H1 (cell line): ENCODE results near the gene MSI2. TPM values are rescaled to one million over a fixed set of nuclear protein-coding genes. Genes with fewer than 3 reads are reported as not detected.

Source experiments
- CTCF ChIA-PET: fragments of 300-600 bp; sonication (Branson Sonifier 250); formaldehyde crosslinking; loops from one replicate; lab custom pipeline; 2021; ENCODE audit not compliant: partially characterized antibody; lab: Charles Lee
- POLR2A ChIA-PET: fragments of 300-600 bp; sonication (Branson Sonifier 250); formaldehyde crosslinking; loops from one replicate; lab custom pipeline; 2021; ENCODE audit warnings: inconsistent platforms; ENCODE audit not compliant: partially characterized antibody; lab: Charles Lee
- DNase-seq, 2 experiments: peaks; one replicate each; pipeline versions ENCODE4 v3.0.0 to v3.0.0-alpha.2; 2010 to 2022; ENCODE audit warnings: low spot score in 2 of 2, low read depth in 1 of 2, mixed read lengths in 1 of 2
- FAIRE-seq: peaks from 2 replicates; lab custom pipeline; 2011; peaks lifted over from hg19 to GRCh38; lab: Jason Lieb, UNC
- H2AFZ ChIP-seq: 2 replicates; pipeline ENCODE4 v1.8.1; 2012; ENCODE audit warnings: low read length, inconsistent platforms
- H2AK5ac ChIP-seq: 2 replicates; pipeline ENCODE4 v1.6.1; 2013; ENCODE audit warnings: low read depth, low read length
- H2BK120ac ChIP-seq: replicated peaks from 2 replicates; pipeline ENCODE3; 2013; ENCODE audit warnings: low read depth, low read length, inconsistent platforms
- H2BK12ac ChIP-seq: 2 replicates; pipeline ENCODE4 v1.6.1; 2013; ENCODE audit warnings: low read depth, low read length
- H2BK15ac ChIP-seq: 2 replicates; pipeline ENCODE4 v1.6.1; 2013; ENCODE audit warnings: low read length
- H2BK20ac ChIP-seq: 2 replicates; pipeline ENCODE4 v1.6.1; 2013; ENCODE audit warnings: low read length
- H2BK5ac ChIP-seq: 2 replicates; pipeline ENCODE4 v1.6.1; 2013; ENCODE audit warnings: low read depth, low read length
- H3K14ac ChIP-seq: 2 replicates; pipeline ENCODE4 v1.6.1; 2013; ENCODE audit warnings: inconsistent platforms; ENCODE audit not compliant: insufficient read length
- H3K18ac ChIP-seq: 2 replicates; pipeline ENCODE4 v1.6.1; 2013; ENCODE audit warnings: low read length; ENCODE audit errors: extremely low read depth
- H3K23ac ChIP-seq: 2 replicates; pipeline ENCODE4 v1.6.1; 2013; ENCODE audit warnings: inconsistent platforms; ENCODE audit not compliant: insufficient read length
- H3K23me2 ChIP-seq: 2 replicates; pipeline ENCODE4 v1.6.1; 2013; ENCODE audit warnings: low read depth, low read length
- H3K27ac ChIP-seq: 2 replicates; pipeline ENCODE4 v1.6.1; 2011; ENCODE audit warnings: low read depth, low read length, inconsistent platforms
- H3K27me3 ChIP-seq, 4 experiments: replicated peaks in 1 of 4; 1 replicate in 1 of 4; 2 replicates in 3 of 4; pipeline versions ENCODE4 v1.6.1 to v1.8.1; 2011 to 2013; ENCODE audit warnings: low read length in 3 of 4, mild to moderate bottlenecking in 3 of 4, inconsistent platforms in 2 of 4, mixed read lengths in 2 of 4, moderate library complexity in 1 of 4; ENCODE audit not compliant: control insufficient read depth in 3 of 4, insufficient read depth in 3 of 4; ENCODE audit errors: extremely low read depth in 1 of 4
- H3K36me3 ChIP-seq, 4 experiments: 2 replicates each; pipeline versions ENCODE4 v1.6.1 to v1.8.1; 2011 to 2013; ENCODE audit warnings: mild to moderate bottlenecking in 4 of 4, low read length in 3 of 4, moderate library complexity in 2 of 4, control low read depth in 1 of 4, inconsistent platforms in 1 of 4; ENCODE audit not compliant: insufficient read depth in 4 of 4, control insufficient read depth in 2 of 4
- H3K4ac ChIP-seq: replicated peaks from 2 replicates; pipeline ENCODE3; 2013; ENCODE audit warnings: low read length, low read depth, mixed read lengths, inconsistent platforms; ENCODE audit not compliant: insufficient read length
- H3K4me1 ChIP-seq, 4 experiments: replicated peaks in 1 of 4; 1 replicate in 1 of 4; 2 replicates in 3 of 4; pipeline versions ENCODE4 v1.6.1 to v1.8.1; 2011 to 2013; ENCODE audit warnings: low read length in 3 of 4, inconsistent platforms in 2 of 4, mixed read lengths in 1 of 4; ENCODE audit not compliant: insufficient read depth in 4 of 4, control insufficient read depth in 3 of 4
- H3K4me2 ChIP-seq, 2 experiments: 2 replicates each; pipeline versions ENCODE4 v1.6.1 to v1.8.1; 2011 to 2013; ENCODE audit warnings: low read depth in 2 of 2, low read length in 2 of 2, control low read depth in 1 of 2, inconsistent platforms in 1 of 2, mild to moderate bottlenecking in 1 of 2; ENCODE audit not compliant: insufficient read depth in 1 of 2
- H3K4me3 ChIP-seq, 4 experiments: fragments of 200-600, 300-600 bp in 1 of 4; sonication (generic), shearing (Covaris generic), sonication (Bioruptor Twin) in 1 of 4; 2 replicates each; pipeline versions ENCODE4 v1.5.1 to v1.8.1; 2011 to 2016; ENCODE audit warnings: low read length in 4 of 4, low read depth in 3 of 4, control low read depth in 2 of 4, inconsistent platforms in 2 of 4, mild to moderate bottlenecking in 2 of 4, mixed read lengths in 1 of 4, moderate library complexity in 1 of 4; ENCODE audit not compliant: insufficient read depth in 2 of 4; ENCODE audit errors: extremely low read depth in 1 of 4
- H3K56ac ChIP-seq: replicated peaks from 2 replicates; pipeline ENCODE3; 2013; ENCODE audit warnings: low read depth, mild to moderate bottlenecking, mixed read lengths, low read length, inconsistent platforms; ENCODE audit not compliant: insufficient read length
- H3K79me1 ChIP-seq: 2 replicates; pipeline ENCODE4 v1.6.1; 2013; ENCODE audit warnings: low read depth, low read length, control low read depth
- H3K79me2 ChIP-seq, 2 experiments: 2 replicates each; pipeline versions ENCODE4 v1.6.1 to v1.8.1; 2012 to 2013; ENCODE audit warnings: low read length in 2 of 2, mild to moderate bottlenecking in 2 of 2, inconsistent platforms in 1 of 2; ENCODE audit not compliant: insufficient read depth in 2 of 2, control insufficient read depth in 1 of 2
- H3K9ac ChIP-seq, 4 experiments: replicated peaks in 1 of 4; 1 replicate in 1 of 4; 2 replicates in 3 of 4; pipeline versions ENCODE4 v1.6.1 to v1.8.1; 2011 to 2013; ENCODE audit warnings: low read depth in 3 of 4, low read length in 3 of 4, control low read depth in 2 of 4, mild to moderate bottlenecking in 2 of 4, moderate library complexity in 2 of 4, inconsistent platforms in 1 of 4; ENCODE audit errors: extremely low read depth in 1 of 4
- H3K9me3 ChIP-seq, 2 experiments: 2 replicates each; pipeline versions ENCODE4 v1.6.1 to v1.8.1; 2012 to 2013; ENCODE audit warnings: mild to moderate bottlenecking in 2 of 2, moderate library complexity in 2 of 2, control low read depth in 1 of 2, inconsistent platforms in 1 of 2, low read depth in 1 of 2, low read length in 1 of 2, mixed read lengths in 1 of 2; ENCODE audit not compliant: insufficient read depth in 2 of 2
- H4K20me1 ChIP-seq, 2 experiments: replicated peaks in 1 of 2; 2 replicates each; pipeline versions ENCODE3 to v1.8.1; 2011 to 2013; ENCODE audit warnings: inconsistent platforms in 2 of 2, low read length in 2 of 2, mild to moderate bottlenecking in 1 of 2; ENCODE audit not compliant: insufficient read depth in 2 of 2, control insufficient read depth in 1 of 2
- H4K5ac ChIP-seq: 2 replicates; pipeline ENCODE4 v1.6.1; 2013; ENCODE audit warnings: low read length, low read depth, mixed read lengths, inconsistent platforms; ENCODE audit not compliant: insufficient read length
- H4K8ac ChIP-seq: 2 replicates; pipeline ENCODE4 v1.8.0; 2013; ENCODE audit warnings: mild to moderate bottlenecking, moderate library complexity, low read length, inconsistent platforms; ENCODE audit not compliant: insufficient read depth; ENCODE audit errors: extremely low read depth
- H4K91ac ChIP-seq: replicated peaks from 2 replicates; pipeline ENCODE3; 2013; ENCODE audit warnings: low read length, mixed read lengths, inconsistent platforms; ENCODE audit not compliant: insufficient read length
- KDM1A ChIP-seq: fragments of 200-600, 300-600 bp; sonication (generic); IDR thresholded peaks from 2 replicates; pipeline ENCODE4 v1.7.1; 2016; ENCODE audit warnings: mild to moderate bottlenecking, low read length, borderline replicate concordance
- KDM5A ChIP-seq: fragments of 200-600 bp; IDR thresholded peaks from 2 replicates; pipeline ENCODE4 v1.7.1; 2012; ENCODE audit warnings: mild to moderate bottlenecking, low read length, inconsistent platforms, mixed read lengths
- NANOG ChIP-seq: IDR thresholded peaks from 2 replicates; pipeline ENCODE4 v1.6.1; 2011; ENCODE audit warnings: low read length, low read depth, mild to moderate bottlenecking, inconsistent platforms; ENCODE audit not compliant: insufficient read depth, poor library complexity, severe bottlenecking
- POLR2A ChIP-seq, 2 experiments: IDR thresholded peaks; 1 replicate in 1 of 2; 2 replicates in 1 of 2; pipeline ENCODE4 v1.6.1; 2011; ENCODE audit warnings: low read depth in 2 of 2, low read length in 2 of 2, mild to moderate bottlenecking in 2 of 2; ENCODE audit errors: control extremely low read depth in 1 of 2
- POLR2AphosphoS5 ChIP-seq: IDR thresholded peaks from 2 replicates; pipeline ENCODE4 v1.6.1; 2011; ENCODE audit warnings: low read depth, low read length
- SAP30 ChIP-seq: fragments of 300-600 bp; sonication (generic); IDR thresholded peaks from 2 replicates; pipeline ENCODE4 v1.7.1; 2012; ENCODE audit warnings: low read length, moderate library complexity, mild to moderate bottlenecking, inconsistent platforms; ENCODE audit not compliant: insufficient read depth, insufficient replicate concordance
- SIRT6 ChIP-seq: IDR thresholded peaks from one replicate; pipeline ENCODE4 v1.7.1; 2012; ENCODE audit warnings: low read length, inconsistent platforms
- SP4 ChIP-seq: IDR thresholded peaks from 2 replicates; pipeline ENCODE4 v1.6.1; 2012; ENCODE audit warnings: low read length, inconsistent platforms
- SUZ12 ChIP-seq: fragments of 200-600 bp; sonication (generic); IDR thresholded peaks from 2 replicates; pipeline ENCODE4 v1.6.1; 2012; ENCODE audit warnings: mild to moderate bottlenecking, inconsistent platforms, low read length, moderate library complexity, mixed read lengths
- WGBS, 2 experiments: shearing (Covaris generic) in 1 of 2; methylation state at CpG; one replicate each; pipeline versions ENCODE4 v1.1.6 to v1.1.7; 2013 to 2015; ENCODE audit warnings: low lambda C conversion rate in 2 of 2, mixed read lengths in 2 of 2, inconsistent platforms in 1 of 2, low coverage in 1 of 2, missing lambda C conversion rate in 1 of 2; ENCODE audit not compliant: insufficient replicate concordance in 2 of 2, insufficient coverage in 1 of 2, insufficient read length in 1 of 2; ENCODE audit errors: extremely low coverage in 1 of 2, missing lambda C conversion rate in 1 of 2; 5-methylcytosine and 5-hydroxymethylcytosine counted together
- polyA plus RNA-seq, 7 experiments: library from polyadenylated mRNA; depleted of rRNA in 3 of 7; stranded (reverse) in 5 of 7; unstranded in 2 of 7; fragments of >200 nt in 5 of 7; fragments of 200-250 nt in 2 of 7; gene quantifications; 1 replicate in 5 of 7; 2 replicates in 1 of 7; 4 replicates in 1 of 7; pipeline versions ENCODE4 v1.2.1 to v1.2.3, GENCODE V29; 2011 to 2013; ENCODE audit warnings: missing spikeins in 2 of 7, mixed read lengths in 2 of 7
- total RNA-seq: library from RNA; stranded (reverse); fragmentation: NEBNext Ultra II Directional; extraction: Animal tissue kit (Norgen Biotek cat#: 25700); gene quantifications from 2 replicates; pipeline ENCODE4 v1.2.1, GENCODE V29; 2021
- TF ChIP-seq, protein P1 (sequence below): IDR thresholded peaks from 2 replicates; pipeline ENCODE4 v1.6.1; 2011; ENCODE audit warnings: low read depth, mild to moderate bottlenecking, low read length; ENCODE audit not compliant: insufficient read depth
- TF ChIP-seq, protein P2 (sequence below): IDR thresholded peaks from 2 replicates; pipeline ENCODE4 v1.6.1; 2012; ENCODE audit warnings: low read length, inconsistent platforms

The MSI2 gene
- total and polyA plus RNA-seq, 2 of the 8 experiments (the other 6 are each of a cell fraction or from before 2014, with no cell fraction given), result 36.7 to 80.6 TPM

DNA sequence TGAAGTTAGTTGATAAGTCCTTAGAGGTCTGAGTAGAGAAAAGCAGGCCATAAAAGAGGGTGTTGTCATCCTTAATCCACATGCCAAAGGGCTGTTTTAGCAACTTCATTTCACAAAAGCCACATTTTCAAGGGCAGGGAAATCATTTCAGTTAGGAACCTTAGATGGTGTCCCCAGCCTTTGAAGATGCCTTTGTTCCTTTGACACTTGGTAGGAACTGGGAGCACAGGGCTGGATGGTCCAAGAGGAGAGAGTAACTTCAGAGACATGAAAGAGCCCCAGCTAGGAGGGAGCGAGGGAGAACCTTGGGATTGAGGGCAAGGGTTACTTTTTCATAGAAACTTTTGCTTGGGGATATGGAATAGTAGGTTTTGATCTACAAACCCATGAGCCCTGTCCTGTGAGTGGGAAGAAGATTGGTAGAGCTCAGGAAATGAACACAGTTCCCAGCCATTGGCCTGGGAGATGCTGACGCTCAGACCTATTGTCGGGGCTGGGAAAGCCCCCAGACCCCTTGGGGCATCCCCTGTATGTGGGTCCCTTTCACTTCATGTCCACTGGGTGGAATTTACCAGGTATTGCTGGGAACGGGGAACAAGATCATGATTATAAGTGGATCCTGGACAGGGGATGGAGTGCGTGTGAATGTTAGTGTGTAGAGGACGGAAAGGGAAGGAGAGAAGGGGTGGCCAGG, 18.9 kb downstream of the MSI2 start:
- H3K4me3 ChIP-seq, result no peak overlapping the region
- H3K18ac ChIP-seq, result no peak overlapping the region
- no peak overlapping the region for H2BK15ac ChIP-seq
- WGBS, 2 experiments, result 77 to 100% methylated on average over 2 to 6 of the region's 6 CpGs
- ChIA-PET POLR2A (no interaction called here), CTCF (interaction anchor here (0.6 kb wide), 2 partner anchors 15 to 27 kb away, joined by 3 read pairs; no protein-coding TSS in a partner anchor)
- H2BK20ac ChIP-seq, result no peak overlapping the region
- no peak overlapping the region for H3K27ac ChIP-seq
- peaks cover 11% of the 10 kb centered on the region for H3K79me1 ChIP-seq
- no peak overlapping the region for H2AK5ac ChIP-seq
- no peak overlapping the region for H3K4me2 ChIP-seq
- H3K4ac ChIP-seq, result no peak overlapping the region
- H3K56ac ChIP-seq, result no peak overlapping the region
- H4K20me1 ChIP-seq, result peaks cover 21 to 28% of the 10 kb centered on the region in 2 experiments
- DNase-seq, result no peak
- H3K23me2 ChIP-seq, result peaks cover 1% of the 10 kb centered on the region; the same call in 1 of the 2 replicates
- no peak overlapping the region for H2BK12ac ChIP-seq
- peaks cover 2 to 28% (median 11%) of the 10 kb centered on the region in 4 experiments; a peak in 5 of 8 replicates for H3K36me3 ChIP-seq
- H3K14ac ChIP-seq, result no peak overlapping the region
- no peak overlapping the region for H3K23ac ChIP-seq
- FAIRE-seq, result no peak
- no peak overlapping the region for H2BK120ac ChIP-seq
- H4K8ac ChIP-seq, result no peak overlapping the region
- peaks cover 0 to 51% of the 10 kb centered on the region in 2 experiments; a peak in 3 of 4 replicates for H3K79me2 ChIP-seq
- no peak overlapping the region for H4K91ac ChIP-seq
- no peaks in the 10 kb centered on the region for H3K9me3 ChIP-seq
- peaks cover 3 to 11% (median 5%) of the 10 kb centered on the region in 4 experiments; a peak in 4 of 7 replicates for H3K4me1 ChIP-seq
- H3K27me3 ChIP-seq, result no peaks in the 10 kb centered on the region; a peak in 1 of 7 replicates
- H3K9ac ChIP-seq, result no peak overlapping the region
- H4K5ac ChIP-seq, result no peak overlapping the region
- H2BK5ac ChIP-seq, result no peak overlapping the region
- no peak overlapping the region for H2AFZ ChIP-seq
- TF ChIP-seq KDM1A (no peak), POLR2A (IDR thresholded peaks at IDR 0.05; ENCODE audit: control extremely low read depth in 1 of 2, low read depth in 2 of 2, low read length in 2 of 2) (no peak), SIRT6 (no peak), NANOG (no peak), SP4 (no peak), SAP30 (no peak), POLR2AphosphoS5 (no peak), KDM5A (no peak), SUZ12 (no peak)
- TF ChIP-seq, protein P1, sequence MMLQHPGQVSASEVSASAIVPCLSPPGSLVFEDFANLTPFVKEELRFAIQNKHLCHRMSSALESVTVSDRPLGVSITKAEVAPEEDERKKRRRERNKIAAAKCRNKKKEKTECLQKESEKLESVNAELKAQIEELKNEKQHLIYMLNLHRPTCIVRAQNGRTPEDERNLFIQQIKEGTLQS, result no peak
- TF ChIP-seq, protein P2, sequence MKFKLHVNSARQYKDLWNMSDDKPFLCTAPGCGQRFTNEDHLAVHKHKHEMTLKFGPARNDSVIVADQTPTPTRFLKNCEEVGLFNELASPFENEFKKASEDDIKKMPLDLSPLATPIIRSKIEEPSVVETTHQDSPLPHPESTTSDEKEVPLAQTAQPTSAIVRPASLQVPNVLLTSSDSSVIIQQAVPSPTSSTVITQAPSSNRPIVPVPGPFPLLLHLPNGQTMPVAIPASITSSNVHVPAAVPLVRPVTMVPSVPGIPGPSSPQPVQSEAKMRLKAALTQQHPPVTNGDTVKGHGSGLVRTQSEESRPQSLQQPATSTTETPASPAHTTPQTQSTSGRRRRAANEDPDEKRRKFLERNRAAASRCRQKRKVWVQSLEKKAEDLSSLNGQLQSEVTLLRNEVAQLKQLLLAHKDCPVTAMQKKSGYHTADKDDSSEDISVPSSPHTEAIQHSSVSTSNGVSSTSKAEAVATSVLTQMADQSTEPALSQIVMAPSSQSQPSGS, result no peak
